ENCODE data around the gene EGFL7. TPM values are rescaled to one million over a fixed set of nuclear protein-coding genes. Genes with fewer than 3 reads are reported as not detected.

EGFL7 gene
- total RNA-seq, 1 experiment from 2014 or later: 38.0 TPM

- H2BK5ac ChIP-seq (ENCODE audit: insufficient read length, low read length): no peak overlapping the region
- no peak overlapping the region for H3K4me2 ChIP-seq (ENCODE audit: insufficient read depth, insufficient read length, low read length)
- H4K91ac ChIP-seq (ENCODE audit: insufficient read length, low read depth, low read length): no peak overlapping the region
- no peaks in the 10 kb centered on the region for H3K27me3 ChIP-seq (ENCODE audit: insufficient read depth, low read length)
- H3K4me1 Mint-ChIP-seq: peaks cover 2 to 3% of the 10 kb centered on the region in 2 experiments; a peak in 1 of 4 replicates
- H2BK12ac ChIP-seq (ENCODE audit: insufficient read length, low read depth, low read length): no peak overlapping the region
- no CpG with 5 or more reads among the region's 43 CpGs for WGBS (ENCODE audit: extremely low coverage, insufficient read length, low lambda C conversion rate)
- H3K9ac ChIP-seq (ENCODE audit: extremely low read depth, insufficient read length, low read length): no peak overlapping the region
- no peak overlapping the region for H4K5ac ChIP-seq (ENCODE audit: insufficient read length, low read depth, low read length)
- H3K4me3 Mint-ChIP-seq: no peak overlapping the region
- H2BK20ac ChIP-seq (ENCODE audit: low read depth, low read length, poor library complexity, severe bottlenecking): no peak overlapping the region
- no peak overlapping the region for H3K14ac ChIP-seq (ENCODE audit: insufficient read depth, low read length)
- H3K27me3 Mint-ChIP-seq (ENCODE audit: low read depth): peaks cover 3% of the 10 kb centered on the region; the same call in 1 of the 2 replicates
- no peak overlapping the region for H4K8ac ChIP-seq (replicated peaks; ENCODE audit: insufficient read length, low read depth, low read length)
- no peak overlapping the region for H2BK120ac ChIP-seq (ENCODE audit: low read depth, low read length, poor library complexity, severe bottlenecking)
- H2AFZ ChIP-seq (ENCODE audit: low read length): no peak overlapping the region
- no peaks in the 10 kb centered on the region for H3K79me1 ChIP-seq (ENCODE audit: insufficient read depth, low read depth, low read length, poor library complexity, severe bottlenecking)
- H3K79me2 ChIP-seq (ENCODE audit: insufficient read depth, low read length): no peaks in the 10 kb centered on the region
- no peaks in the 10 kb centered on the region for H3K36me3 Mint-ChIP-seq (ENCODE audit: insufficient read depth in 1 of 3, low read depth in 3 of 3)
- H3T11ph ChIP-seq (ENCODE audit: low read length): no peak overlapping the region
- no peak overlapping the region for H3K27ac ChIP-seq (ENCODE audit: insufficient read length, low read depth, low read length)
- H3K4me1 ChIP-seq (ENCODE audit: insufficient read depth, low read length): no peaks in the 10 kb centered on the region
- DNase-seq: no peak
- no peak overlapping the region for H3K4ac ChIP-seq (ENCODE audit: low read depth, low read length)
- H3K23ac ChIP-seq (ENCODE audit: insufficient read length, low read depth, low read length): no peak overlapping the region
- H3K23me2 ChIP-seq (ENCODE audit: insufficient read length, low read depth, low read length, poor library complexity, severe bottlenecking): no peaks in the 10 kb centered on the region
- no peak overlapping the region for H2BK15ac ChIP-seq (ENCODE audit: low read depth, low read length)
- H3K9me3 ChIP-seq (ENCODE audit: control insufficient read depth, low read depth, low read length): no peaks in the 10 kb centered on the region
- H3K18ac ChIP-seq (ENCODE audit: insufficient read length, low read depth, low read length): no peak overlapping the region
- H4K20me1 ChIP-seq (ENCODE audit: control insufficient read depth, insufficient read depth, insufficient read length): no peaks in the 10 kb centered on the region
- no peak for TF ChIP-seq CTCF (conservative IDR thresholded peaks at IDR 0.05)
- H2AK5ac ChIP-seq (ENCODE audit: insufficient read length, low read length): no peak overlapping the region
- no peak overlapping the region for H3K27ac Mint-ChIP-seq
- no peaks in the 10 kb centered on the region; a peak in 1 of 5 replicates for H3K9me3 Mint-ChIP-seq
- H3K56ac ChIP-seq (ENCODE audit: insufficient read length, low read depth, low read length): no peak overlapping the region
These were observed 9.2 kb upstream of the EGFL7 start for GRCh38 chr9:136653323-136654079.

Measured in H9 (cell line).